GM15510 (cell line): ENCODE measurements around the gene SHROOM3.

Experiments
- POLR2A ChIP-seq: IDR thresholded peaks from 3 replicates; pipeline ENCODE4 v1.6.1; 2011; ENCODE audit warnings: borderline replicate concordance; ENCODE audit not compliant: insufficient read length; ENCODE audit errors: extremely low read depth

SHROOM3 gene

GRCh38 chr4:76594173-76594572 is 159.1 kb downstream of the SHROOM3 start:
- no peak for TF ChIP-seq POLR2A

GRCh38 chr4:76595435-76595834 is 160.4 kb downstream of the SHROOM3 start:
- no peak for TF ChIP-seq POLR2A

GRCh38 chr4:76596713-76597112 is 161.7 kb downstream of the SHROOM3 start:
- TF ChIP-seq POLR2A = no peak

GRCh38 chr4:76597423-76597979 is 162.5 kb downstream of the SHROOM3 start:
- no peak for TF ChIP-seq POLR2A

- no peak for TF ChIP-seq POLR2A
Observed at GRCh38 chr4:76600447-76600846, 165.4 kb downstream of the SHROOM3 start.

- TF ChIP-seq POLR2A = no peak
Observed at GRCh38 chr4:76601791-76602190, 166.8 kb downstream of the SHROOM3 start.

- TF ChIP-seq POLR2A = no peak
Observed at GRCh38 chr4:76605099-76605563, 170.1 kb downstream of the SHROOM3 start.

- TF ChIP-seq POLR2A = no peak
Observed at GRCh38 chr4:76606645-76607265, 171.7 kb downstream of the SHROOM3 start.

GRCh38 chr4:76607266-76607799 is 172.3 kb downstream of the SHROOM3 start:
- TF ChIP-seq POLR2A = no peak

GRCh38 chr4:76607846-76608245 is 172.8 kb downstream of the SHROOM3 start:
- TF ChIP-seq POLR2A = no peak

- no peak for TF ChIP-seq POLR2A
Observed at GRCh38 chr4:76610751-76611547, 175.9 kb downstream of the SHROOM3 start.

- no peak for TF ChIP-seq POLR2A
Observed at GRCh38 chr4:76611616-76612207, 176.7 kb downstream of the SHROOM3 start.

GRCh38 chr4:76614589-76614988 is 179.6 kb downstream of the SHROOM3 start:
- TF ChIP-seq POLR2A = no peak

- TF ChIP-seq POLR2A = no peak
Observed at GRCh38 chr4:76615999-76616398, 181.0 kb downstream of the SHROOM3 start.

GRCh38 chr4:76616526-76616925 is 181.5 kb downstream of the SHROOM3 start:
- no peak for TF ChIP-seq POLR2A
